Chondrocyte (in vitro differentiated cells): ENCODE data around the gene TTLL5. TPM values are rescaled to one million over a fixed set of nuclear protein-coding genes. Genes with fewer than 3 reads are reported as not detected.

Experiments
- DNase-seq: peaks from one replicate; pipeline ENCODE4 v3.0.0; 2021; ENCODE audit warnings: mixed read lengths, low spot score
- H3K27ac Mint-ChIP-seq: one replicate; pipeline ENCODE4 v1.8.0; 2021; ENCODE audit warnings: mild to moderate bottlenecking, moderate library complexity, mixed read lengths; ENCODE audit not compliant: unreplicated experiment
- H3K27me3 Mint-ChIP-seq: 2 replicates; pipeline ENCODE4 v1.8.0; 2021; ENCODE audit warnings: low read depth, mixed read lengths
- H3K36me3 Mint-ChIP-seq: 2 replicates; pipeline ENCODE4 v1.8.0; 2021; ENCODE audit warnings: low read depth, mixed read lengths
- H3K4me1 Mint-ChIP-seq: 2 replicates; pipeline ENCODE4 v1.8.0; 2021; ENCODE audit warnings: low read depth, mild to moderate bottlenecking, mixed read lengths
- H3K4me3 Mint-ChIP-seq: one replicate; pipeline ENCODE4 v1.8.0; 2021; ENCODE audit warnings: mild to moderate bottlenecking, moderate library complexity, mixed read lengths; ENCODE audit not compliant: unreplicated experiment
- H3K9me3 Mint-ChIP-seq: 2 replicates; pipeline ENCODE4 v1.8.0; 2021; ENCODE audit warnings: low read depth, mixed read lengths
- total RNA-seq: library from RNA; stranded (reverse); gene quantifications from 3 replicates; pipeline ENCODE4 v1.2.1, GENCODE V29; 2021
- TF ChIP-seq, protein P1 (sequence below): fragments of 200-600 bp; sonication (generic); IDR thresholded peaks from 2 replicates; pipeline ENCODE4 v1.5.0; 2021; ENCODE audit warnings: antibody characterized with exemption, mild to moderate bottlenecking, moderate library complexity

TTLL5 gene
- total RNA-seq, 1 donor from 2014 or later, result 22.1 TPM

- peaks cover 5% of the 10 kb centered on the region for H3K36me3 Mint-ChIP-seq
Measured at GRCh38 chr14:75981426-75982265, 320.6 kb downstream of the TTLL5 start, which contains the start of gene TGFB3. TGFB3 (minus strand) TSS chr14:75981995; CDS start chr14:75980893, 1,102 bp downstream.

DNA sequence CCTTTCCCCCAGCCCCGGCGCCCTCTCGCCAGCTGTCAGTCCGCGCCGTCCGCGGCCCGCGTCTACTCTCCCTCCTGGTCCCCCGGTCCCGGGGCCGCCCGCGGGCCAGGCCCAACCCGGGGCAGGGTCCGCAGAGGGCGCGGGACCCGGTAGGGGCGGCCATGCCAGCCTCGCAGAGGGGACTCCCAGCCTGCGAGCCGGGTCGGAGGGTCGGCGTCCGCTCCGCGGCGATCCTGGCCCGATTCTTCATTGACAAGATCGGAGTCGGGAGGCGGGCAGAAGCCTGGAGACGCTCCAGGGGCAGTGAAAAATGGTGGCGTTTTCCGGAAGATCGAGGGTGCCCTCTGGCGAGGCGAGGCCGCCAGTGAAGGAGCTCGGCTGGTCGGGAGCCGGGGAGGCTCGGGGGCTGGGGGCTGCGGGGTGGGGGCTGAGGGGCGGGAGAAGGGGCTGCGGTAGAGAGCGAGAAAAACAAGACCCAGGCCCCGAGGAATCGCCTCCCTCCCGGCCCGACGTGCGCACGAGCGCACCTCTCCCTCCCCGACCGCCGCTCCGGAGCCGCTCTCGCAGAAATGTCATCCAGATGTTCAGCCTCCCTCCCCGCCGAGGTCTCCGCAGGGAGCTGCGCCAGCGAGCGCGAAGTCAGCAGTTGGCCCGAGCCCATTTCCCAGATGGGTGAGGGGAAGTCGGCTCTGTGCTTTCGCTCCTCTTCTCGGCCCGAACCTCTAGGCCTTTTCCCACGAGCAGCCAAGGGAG, 321.4 kb downstream of the TTLL5 start:
- TF ChIP-seq, protein P1, sequence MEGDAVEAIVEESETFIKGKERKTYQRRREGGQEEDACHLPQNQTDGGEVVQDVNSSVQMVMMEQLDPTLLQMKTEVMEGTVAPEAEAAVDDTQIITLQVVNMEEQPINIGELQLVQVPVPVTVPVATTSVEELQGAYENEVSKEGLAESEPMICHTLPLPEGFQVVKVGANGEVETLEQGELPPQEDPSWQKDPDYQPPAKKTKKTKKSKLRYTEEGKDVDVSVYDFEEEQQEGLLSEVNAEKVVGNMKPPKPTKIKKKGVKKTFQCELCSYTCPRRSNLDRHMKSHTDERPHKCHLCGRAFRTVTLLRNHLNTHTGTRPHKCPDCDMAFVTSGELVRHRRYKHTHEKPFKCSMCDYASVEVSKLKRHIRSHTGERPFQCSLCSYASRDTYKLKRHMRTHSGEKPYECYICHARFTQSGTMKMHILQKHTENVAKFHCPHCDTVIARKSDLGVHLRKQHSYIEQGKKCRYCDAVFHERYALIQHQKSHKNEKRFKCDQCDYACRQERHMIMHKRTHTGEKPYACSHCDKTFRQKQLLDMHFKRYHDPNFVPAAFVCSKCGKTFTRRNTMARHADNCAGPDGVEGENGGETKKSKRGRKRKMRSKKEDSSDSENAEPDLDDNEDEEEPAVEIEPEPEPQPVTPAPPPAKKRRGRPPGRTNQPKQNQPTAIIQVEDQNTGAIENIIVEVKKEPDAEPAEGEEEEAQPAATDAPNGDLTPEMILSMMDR, result peak; percentile 90
- peak overlapping the region; percentile 97 for H3K27ac Mint-ChIP-seq
- no peaks in the 10 kb centered on the region for H3K9me3 Mint-ChIP-seq
- DNase-seq, result peak; percentile 94
- peaks cover 65% of the 10 kb centered on the region for H3K4me1 Mint-ChIP-seq
- H3K27me3 Mint-ChIP-seq, result no peaks in the 10 kb centered on the region
- H3K36me3 Mint-ChIP-seq, result peaks cover 4% of the 10 kb centered on the region
- peak overlapping the region; percentile 80 for H3K4me3 Mint-ChIP-seq

More at GRCh38 chr14:75981426-75982265, 320.6 kb downstream of the TTLL5 start, which contains the start of gene TGFB3:
- no peaks in the 10 kb centered on the region for H3K9me3 Mint-ChIP-seq
- peak within 1 kb of the TSS; percentile 80 for H3K4me3 Mint-ChIP-seq
- DNase-seq, result no peak
- TF ChIP-seq, protein P1, result no peak
- peaks cover 71% of the 10 kb centered on the region for H3K4me1 Mint-ChIP-seq
- H3K27ac Mint-ChIP-seq, result peak within 1 kb of the TSS; percentile 97
- H3K27me3 Mint-ChIP-seq, result no peaks in the 10 kb centered on the region

DNA sequence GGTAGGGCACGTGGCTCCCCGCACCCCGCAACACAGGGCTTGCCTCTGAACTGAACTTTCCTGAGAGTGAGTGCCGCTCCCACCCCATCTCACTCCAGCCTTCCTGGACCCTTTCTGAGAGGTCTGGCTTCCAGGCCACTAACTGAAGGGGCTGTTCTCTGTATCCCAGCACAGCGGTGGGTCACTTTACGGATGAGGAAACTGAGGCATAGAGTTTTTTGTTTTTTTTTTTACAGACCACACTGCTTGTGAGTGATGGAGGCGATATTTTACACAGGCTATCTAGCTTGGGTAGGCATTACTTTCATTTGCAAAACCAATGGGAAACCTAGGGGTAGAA, 321.9 kb downstream of the TTLL5 start:
- no peaks in the 10 kb centered on the region for H3K9me3 Mint-ChIP-seq
- H3K4me3 Mint-ChIP-seq, result peak overlapping the region; percentile 80
- DNase-seq, result no peak
- H3K27ac Mint-ChIP-seq, result peak overlapping the region; percentile 84
- peaks cover 60% of the 10 kb centered on the region for H3K4me1 Mint-ChIP-seq
- TF ChIP-seq, protein P1, result no peak
- no peaks in the 10 kb centered on the region for H3K27me3 Mint-ChIP-seq
- H3K36me3 Mint-ChIP-seq, result peaks cover 4% of the 10 kb centered on the region

DNA sequence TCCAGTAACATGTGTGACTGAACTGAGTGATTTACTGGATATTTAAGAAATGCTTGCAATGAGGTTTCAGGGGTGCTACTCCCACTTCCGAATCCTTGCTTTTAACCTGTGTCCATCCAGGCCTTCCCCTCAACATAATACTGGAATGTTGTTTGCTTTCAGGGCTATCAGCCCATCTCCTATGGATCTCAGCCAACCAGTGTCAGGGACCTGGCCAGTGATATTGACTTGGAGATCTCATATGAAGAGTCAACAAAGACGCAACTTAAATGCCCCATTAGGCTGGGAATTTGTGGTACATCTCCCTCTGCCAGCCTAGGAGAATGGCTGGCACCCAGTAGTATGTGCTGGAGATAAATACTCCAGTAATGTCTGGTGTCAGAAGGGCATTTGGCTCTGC, 323.6 kb downstream of the TTLL5 start:
- H3K27ac Mint-ChIP-seq, result peak overlapping the region; percentile 68
- TF ChIP-seq, protein P1, result no peak
- peaks cover 43% of the 10 kb centered on the region for H3K4me1 Mint-ChIP-seq
- DNase-seq, result no peak
- H3K27me3 Mint-ChIP-seq, result no peaks in the 10 kb centered on the region
- peaks cover 1% of the 10 kb centered on the region for H3K36me3 Mint-ChIP-seq
- no peak overlapping the region for H3K4me3 Mint-ChIP-seq
- H3K9me3 Mint-ChIP-seq, result no peaks in the 10 kb centered on the region
